SU-DHL-6 (cell line): ENCODE results near the gene LHPP.

Source experiments
- H2AFZ ChIP-seq: fragments of 200-600 bp; sonication (generic); 2 replicates; pipeline ENCODE4 v1.6.1; 2014; ENCODE audit warnings: low read depth, mild to moderate bottlenecking, moderate library complexity, mixed read lengths, antibody characterized with exemption, low read length; ENCODE audit not compliant: severe bottlenecking
- H3F3A ChIP-seq: fragments of 200-600 bp; shearing (Covaris generic); 2 replicates; pipeline ENCODE4 v1.6.0; 2016; ENCODE audit warnings: antibody characterized with exemption, mild to moderate bottlenecking; ENCODE audit not compliant: insufficient read depth
- H3K27ac ChIP-seq: fragments of 200-600 bp; sonication (generic); 2 replicates; pipeline ENCODE4 v1.5.1; 2016; ENCODE audit warnings: low read depth, mild to moderate bottlenecking, low read length, moderate library complexity, mixed read lengths
- H3K27me3 ChIP-seq: fragments of 200-600 bp; sonication (generic), shearing (Covaris generic); 2 replicates; pipeline ENCODE4 v1.6.0; 2014; ENCODE audit warnings: mild to moderate bottlenecking, low read length
- H3K36me3 ChIP-seq: fragments of 200-600 bp; sonication (generic); 2 replicates; pipeline ENCODE4 v1.6.1; 2014; ENCODE audit warnings: mild to moderate bottlenecking, low read length, mixed read lengths
- H3K4me2 ChIP-seq: fragments of 300-600, 200-600 bp; shearing (Covaris generic), sonication (generic); 2 replicates; pipeline ENCODE4 v1.6.0; 2014; ENCODE audit warnings: low read length, low read depth, mild to moderate bottlenecking; ENCODE audit not compliant: poor library complexity, severe bottlenecking
- H3K4me3 ChIP-seq: fragments of 200-600 bp; sonication (generic); 2 replicates; pipeline ENCODE4 v1.5.1; 2014; ENCODE audit warnings: antibody characterized with exemption, low read length, mild to moderate bottlenecking, mixed read lengths; ENCODE audit not compliant: insufficient read depth, poor library complexity, severe bottlenecking
- H3K79me2 ChIP-seq: fragments of 200-600 bp; sonication (generic); 2 replicates; pipeline ENCODE4 v1.6.1; 2014; ENCODE audit warnings: mild to moderate bottlenecking, low read length, moderate library complexity; ENCODE audit not compliant: insufficient read depth
- H3K9ac ChIP-seq: fragments of 200-600 bp; sonication (generic); 2 replicates; pipeline ENCODE4 v1.7.0; 2014; ENCODE audit warnings: mild to moderate bottlenecking, low read length
- H3K9me2 ChIP-seq: fragments of 200-600 bp; sonication (generic); replicated peaks from 2 replicates; pipeline ENCODE4 v1.6.1; 2014; ENCODE audit warnings: low read length; ENCODE audit not compliant: insufficient read depth
- H3K9me3 ChIP-seq: fragments of 200-600 bp; sonication (generic); 2 replicates; pipeline ENCODE4 v1.6.1; 2014; ENCODE audit warnings: low read length, mixed read lengths; ENCODE audit not compliant: insufficient read depth
- H4K20me1 ChIP-seq: fragments of 200-600 bp; sonication (generic); 2 replicates; pipeline ENCODE4 v1.6.1; 2014; ENCODE audit warnings: low read depth, mild to moderate bottlenecking, antibody characterized with exemption, low read length, moderate library complexity, mixed read lengths
- EZH2phosphoT487 ChIP-seq: fragments of 200-600 bp; sonication (generic), shearing (Covaris generic); conservative IDR thresholded peaks from 2 replicates; pipeline ENCODE4 v1.6.1; 2018; ENCODE audit warnings: mild to moderate bottlenecking, antibody characterized with exemption, low read length, moderate library complexity, mixed read lengths
- TF ChIP-seq, protein P1 (sequence below): fragments of 200-600 bp; sonication (generic); IDR thresholded peaks from one replicate; pipeline ENCODE4 v1.5.1; 2017; ENCODE audit warnings: antibody characterized with exemption, mild to moderate bottlenecking, low read length, moderate library complexity; ENCODE audit not compliant: insufficient read depth, poor library complexity, severe bottlenecking

LHPP gene

DNA sequence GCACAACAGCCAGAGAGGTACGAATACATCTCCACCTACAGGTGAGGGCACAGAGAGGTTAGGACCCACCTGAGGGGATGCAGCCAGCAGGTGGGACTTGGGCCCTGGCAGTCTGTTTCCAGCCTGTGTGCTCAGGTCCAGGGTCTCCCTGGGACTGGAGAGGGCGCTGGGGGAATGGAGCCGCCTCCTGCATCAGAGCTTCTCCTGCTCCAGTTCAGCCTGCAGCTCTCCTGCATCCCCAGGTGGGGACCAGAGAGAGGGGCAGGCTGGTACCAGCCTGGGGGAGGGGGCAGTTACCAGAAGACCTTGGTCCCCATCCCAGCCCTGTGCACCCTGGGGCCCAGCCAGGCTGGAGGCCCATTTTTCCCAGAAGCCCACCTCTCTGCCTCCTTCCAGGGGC lies 80.7 kb downstream of the LHPP start:
- H3K4me2 ChIP-seq = peak overlapping the region; percentile 73
- no peak overlapping the region for H3K4me3 ChIP-seq
- peak overlapping the region; percentile 77 for H3K9ac ChIP-seq
- TF ChIP-seq, protein P1, sequence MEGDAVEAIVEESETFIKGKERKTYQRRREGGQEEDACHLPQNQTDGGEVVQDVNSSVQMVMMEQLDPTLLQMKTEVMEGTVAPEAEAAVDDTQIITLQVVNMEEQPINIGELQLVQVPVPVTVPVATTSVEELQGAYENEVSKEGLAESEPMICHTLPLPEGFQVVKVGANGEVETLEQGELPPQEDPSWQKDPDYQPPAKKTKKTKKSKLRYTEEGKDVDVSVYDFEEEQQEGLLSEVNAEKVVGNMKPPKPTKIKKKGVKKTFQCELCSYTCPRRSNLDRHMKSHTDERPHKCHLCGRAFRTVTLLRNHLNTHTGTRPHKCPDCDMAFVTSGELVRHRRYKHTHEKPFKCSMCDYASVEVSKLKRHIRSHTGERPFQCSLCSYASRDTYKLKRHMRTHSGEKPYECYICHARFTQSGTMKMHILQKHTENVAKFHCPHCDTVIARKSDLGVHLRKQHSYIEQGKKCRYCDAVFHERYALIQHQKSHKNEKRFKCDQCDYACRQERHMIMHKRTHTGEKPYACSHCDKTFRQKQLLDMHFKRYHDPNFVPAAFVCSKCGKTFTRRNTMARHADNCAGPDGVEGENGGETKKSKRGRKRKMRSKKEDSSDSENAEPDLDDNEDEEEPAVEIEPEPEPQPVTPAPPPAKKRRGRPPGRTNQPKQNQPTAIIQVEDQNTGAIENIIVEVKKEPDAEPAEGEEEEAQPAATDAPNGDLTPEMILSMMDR = no peak
- no peak for TF ChIP-seq EZH2phosphoT487
- H2AFZ ChIP-seq = no peak overlapping the region
- no peaks in the 10 kb centered on the region for H3K79me2 ChIP-seq
- H3F3A ChIP-seq = peaks cover 73% of the 10 kb centered on the region
- no peaks in the 10 kb centered on the region for H4K20me1 ChIP-seq
- no peaks in the 10 kb centered on the region for H3K9me2 ChIP-seq
- no peaks in the 10 kb centered on the region for H3K9me3 ChIP-seq
- peak overlapping the region; percentile 98 for H3K27ac ChIP-seq
- H3K36me3 ChIP-seq = no peaks in the 10 kb centered on the region
- no peaks in the 10 kb centered on the region for H3K27me3 ChIP-seq

DNA sequence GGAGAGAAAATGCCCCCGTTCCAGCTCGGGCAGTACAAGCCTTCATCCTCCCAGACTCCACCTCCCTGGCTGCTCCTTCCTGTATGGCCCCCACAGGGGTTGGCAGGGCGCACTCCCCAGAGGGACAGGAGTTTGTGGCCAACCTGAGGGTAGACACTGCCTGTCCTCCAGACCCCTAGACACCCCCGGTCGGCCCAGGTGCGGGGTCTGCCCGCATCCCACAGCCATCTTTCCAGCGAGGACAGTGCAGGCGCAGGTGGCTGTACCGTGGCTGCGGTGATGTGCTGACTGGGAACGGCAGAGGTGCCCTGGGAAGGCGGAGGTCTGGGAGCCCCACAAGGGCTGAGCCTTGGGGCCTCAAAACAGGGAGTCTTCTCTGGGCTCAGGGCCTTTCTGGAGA lies 81.5 kb downstream of the LHPP start:
- TF ChIP-seq EZH2phosphoT487 = no peak
- TF ChIP-seq, protein P1 = no peak
- Histone ChIP-seq H3K27ac (peak overlapping the region; percentile 98), H3K9me3 (no peaks in the 10 kb centered on the region), H4K20me1 (no peaks in the 10 kb centered on the region), H3K4me3 (peak overlapping the region; percentile 0), H3K27me3 (no peaks in the 10 kb centered on the region), H3K36me3 (no peaks in the 10 kb centered on the region), H3K9ac (peak overlapping the region; percentile 77), H3F3A (peaks cover 78% of the 10 kb centered on the region), H2AFZ (no peak overlapping the region), H3K79me2 (no peaks in the 10 kb centered on the region), H3K9me2 (no peaks in the 10 kb centered on the region), H3K4me2 (peak overlapping the region; percentile 73)

DNA sequence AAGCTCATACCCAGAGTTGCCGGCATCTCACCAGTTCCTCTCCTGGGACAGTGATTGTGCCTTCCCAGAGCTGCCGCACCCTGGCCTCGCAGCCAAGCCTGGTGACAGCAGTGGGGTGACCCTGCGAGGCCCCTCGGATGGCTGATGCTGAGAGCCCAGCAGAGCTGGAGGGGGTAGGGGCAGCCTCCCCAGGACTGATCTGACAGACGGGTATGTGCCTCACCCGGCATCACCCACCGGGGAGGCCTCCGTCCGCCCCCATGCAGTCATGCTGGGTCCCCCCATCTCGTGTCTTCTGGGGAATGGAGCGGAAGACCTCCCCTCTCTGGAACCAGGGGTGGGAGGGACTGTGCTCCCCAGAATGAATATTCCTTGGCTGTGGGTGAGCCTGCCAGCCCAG lies 82.3 kb downstream of the LHPP start:
- peak overlapping the region; percentile 73 for H3K4me2 ChIP-seq
- H3K27me3 ChIP-seq = no peaks in the 10 kb centered on the region
- peak overlapping the region; percentile 98 for H3K27ac ChIP-seq
- peaks cover 78% of the 10 kb centered on the region for H3F3A ChIP-seq
- no peaks in the 10 kb centered on the region for H3K9me3 ChIP-seq
- no peaks in the 10 kb centered on the region for H3K36me3 ChIP-seq
- H2AFZ ChIP-seq = no peak overlapping the region
- peak overlapping the region; percentile 3 for H3K4me3 ChIP-seq
- H4K20me1 ChIP-seq = no peaks in the 10 kb centered on the region
- no peaks in the 10 kb centered on the region for H3K79me2 ChIP-seq
- no peaks in the 10 kb centered on the region for H3K9me2 ChIP-seq
- H3K9ac ChIP-seq = peak overlapping the region; percentile 77
- TF ChIP-seq, protein P1 = no peak
- TF ChIP-seq EZH2phosphoT487 = no peak
